ENCODE measurements around the gene CLSTN2.

- TF ChIP-seq POLR2A (IDR thresholded peaks at IDR 0.05; ENCODE audit: insufficient read depth in 1 of 2, low read depth in 2 of 2, low read length in 2 of 2) = no peak
- no peak for TF ChIP-seq ZNF24 (IDR thresholded peaks at IDR 0.05)
- TF ChIP-seq HCFC1 (IDR thresholded peaks at IDR 0.05; ENCODE audit: low read depth, low read length) = no peak
Measured at GRCh38 chr3:139979991-139980390, 45.0 kb downstream of the CLSTN2 start.
